IPS DF 19.7 (cell line): Measurements from ENCODE around the gene PNMA1.

Experiments used
- DNase-seq: peaks from one replicate; pipeline ENCODE4 v3.0.0-alpha.2; 2013; ENCODE audit warnings: low read depth, low spot score

Gene PNMA1

DNA sequence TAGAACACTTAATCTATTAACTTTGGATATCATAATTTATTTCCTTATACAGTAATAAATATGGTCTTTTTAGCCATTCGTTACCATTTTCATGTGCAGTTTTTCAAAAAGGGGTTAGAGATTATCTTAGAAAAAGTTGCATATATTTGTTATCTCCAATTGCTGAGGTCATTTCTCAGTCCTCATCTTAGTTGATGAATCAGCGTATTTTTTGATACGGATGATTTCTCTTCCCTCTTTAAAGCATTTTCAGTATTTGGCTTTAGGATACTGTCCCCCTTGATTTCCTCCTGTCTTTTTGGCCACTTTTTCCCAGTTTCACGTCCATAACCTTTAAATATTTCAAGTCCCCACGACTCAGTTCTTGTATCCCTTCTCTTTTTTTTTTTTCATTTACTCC is 47.6 kb downstream of the PNMA1 start:
- no peak for DNase-seq

DNA sequence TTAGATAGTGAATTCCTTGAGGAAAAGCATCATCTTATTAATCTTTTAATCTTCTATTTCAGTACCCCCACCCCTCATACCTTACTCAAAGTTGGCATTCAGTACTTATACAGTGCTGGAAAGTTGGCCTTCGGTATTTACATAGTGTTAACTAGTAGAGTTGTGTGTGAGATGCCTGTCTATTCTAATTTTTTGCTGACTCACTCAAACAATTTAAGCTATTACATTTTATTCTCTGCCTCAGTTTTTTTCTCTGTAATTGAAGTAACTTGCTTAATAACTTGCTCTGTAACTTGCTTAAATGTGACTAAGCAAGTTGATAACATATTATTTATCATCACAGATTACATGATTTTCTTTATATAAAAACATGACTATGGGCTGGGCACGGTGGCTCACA is 49.1 kb downstream of the PNMA1 start:
- DNase-seq = no peak

DNA sequence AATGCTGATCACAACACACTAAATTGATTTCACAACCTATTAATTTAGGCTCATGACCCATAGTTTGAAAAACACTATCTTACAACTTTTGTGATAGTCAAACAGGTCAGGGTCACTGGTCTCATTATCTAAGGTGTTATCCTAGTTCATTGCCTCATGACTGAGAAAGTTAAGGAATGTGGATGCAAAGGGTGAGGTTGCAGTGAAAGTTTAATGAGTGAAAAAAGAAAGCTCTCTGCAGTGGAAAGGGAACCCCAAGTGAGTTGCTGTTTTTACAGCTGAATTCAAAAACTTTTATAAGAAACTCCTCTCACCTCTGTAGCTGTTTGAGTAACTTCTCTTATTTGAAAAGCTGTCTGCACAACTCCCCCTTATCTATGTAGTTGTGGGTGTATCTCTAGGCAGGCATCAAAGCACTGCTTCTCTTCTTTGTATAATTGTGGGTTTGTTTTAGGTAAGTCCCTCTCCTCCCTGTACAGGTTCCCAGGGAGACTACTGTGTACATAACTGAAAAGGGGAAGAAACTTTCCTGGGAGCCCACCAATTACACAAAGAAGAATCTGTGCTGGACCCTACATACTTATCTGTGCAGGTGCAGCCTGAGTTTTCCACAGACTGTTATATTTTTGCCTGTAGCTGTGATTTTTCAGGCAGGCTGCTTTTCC is 50.5 kb downstream of the PNMA1 start:
- no peak for DNase-seq

DNA sequence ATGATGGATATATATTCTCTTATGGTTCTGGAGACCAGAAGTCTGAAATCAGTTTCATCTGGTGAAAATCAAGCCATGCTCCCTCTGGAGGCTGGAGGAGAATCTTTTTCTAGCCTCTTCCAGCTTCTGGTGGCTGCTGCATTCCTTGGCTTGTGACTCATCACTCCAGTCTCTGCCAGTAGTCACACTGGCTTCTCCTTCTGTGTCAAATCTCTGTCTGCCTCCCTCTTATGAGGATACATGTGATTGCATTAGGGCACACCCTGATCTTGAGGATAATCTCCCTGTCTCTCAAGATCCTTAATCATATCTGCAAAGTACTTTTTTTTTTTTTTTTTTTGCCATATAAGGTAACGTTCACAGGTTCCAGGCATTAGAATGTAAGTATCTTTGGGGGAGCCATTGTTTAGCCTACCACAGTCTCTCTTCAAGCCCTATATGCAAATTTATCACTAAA is 51.7 kb downstream of the PNMA1 start:
- peak; percentile 67 for DNase-seq

DNA sequence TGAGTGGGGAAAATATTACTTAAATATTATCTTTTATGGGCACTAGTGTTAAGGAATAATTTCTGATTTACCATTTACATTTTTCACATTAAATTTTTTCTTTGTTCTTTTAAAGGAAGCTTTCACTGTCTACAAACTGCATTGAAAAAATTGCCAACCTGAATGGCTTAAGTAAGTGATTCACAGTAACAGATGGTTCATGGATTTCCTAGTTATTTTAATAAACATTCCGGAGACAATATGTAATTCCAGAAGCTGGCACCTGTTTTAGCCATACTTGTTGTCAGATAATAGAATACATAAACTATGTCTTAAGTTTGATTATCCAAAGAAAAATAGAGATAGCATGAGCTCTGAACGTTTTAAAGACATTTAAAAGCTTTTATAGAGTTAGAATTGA is 52.3 kb downstream of the PNMA1 start:
- no peak for DNase-seq
